A549 (cell line): ENCODE data around the gene PITPNC1. TPM values are rescaled to one million over a fixed set of nuclear protein-coding genes. Genes with fewer than 3 reads are reported as not detected.

ENCODE experiments used
- ATAC-seq, 2 experiments: fragments of 200-7000 bp in 1 of 2; fragments of >200 bp in 1 of 2; cut with Nextera tagmentation in 1 of 2; cut with Tn5 transposase in 1 of 2; 3 replicates each; pipeline versions ENCODE4 v1.8.0 to v1.9.1; 2018 to 2020; ENCODE audit warnings: mild to moderate bottlenecking in 1 of 2, moderate library complexity in 1 of 2
- CTCF ChIA-PET: fragments of 300-600 bp; sonication (Branson Sonifier 250); formaldehyde crosslinking; extraction: SDS; loops from one replicate; lab custom pipeline; 2021; ENCODE audit warnings: antibody characterized with exemption, inconsistent platforms; lab: Yijun Ruan, JAX
- POLR2A ChIA-PET: fragments of 350-600 bp; formaldehyde crosslinking; extraction: SDS; loops from one replicate; lab custom pipeline; 2021; ENCODE audit warnings: antibody characterized with exemption, inconsistent platforms; lab: Yijun Ruan, JAX
- DNase-seq, 2 experiments: peaks; one replicate each; pipeline versions ENCODE4 v3.0.0 to v3.0.0-alpha.2; 2011 to 2016; ENCODE audit warnings: low read depth in 1 of 2, low spot score in 1 of 2
- FAIRE-seq: peaks from 2 replicates; lab custom pipeline; 2011; peaks lifted over from hg19 to GRCh38; lab: Jason Lieb, UNC
- H3K27ac ChIP-seq, 2 experiments: fragments of >200 bp; sonication (Bioruptor Twin); formaldehyde crosslinking; 3 replicates each; pipeline ENCODE4 v1.5.1; 2016 to 2017
- H3K4me1 ChIP-seq: fragments of >200 bp; sonication (Bioruptor Twin); formaldehyde crosslinking; 3 replicates; pipeline ENCODE4 v1.6.1; 2016
- H3K4me2 ChIP-seq: fragments of >200 bp; sonication (Bioruptor Twin); formaldehyde crosslinking; 3 replicates; pipeline ENCODE4 v1.6.1; 2016
- H3K4me3 ChIP-seq: fragments of >200 bp; sonication (Bioruptor Twin); formaldehyde crosslinking; 3 replicates; pipeline ENCODE4 v1.5.1; 2016
- H3K9me3 ChIP-seq: fragments of >200 bp; sonication (Bioruptor Twin); formaldehyde crosslinking; 3 replicates; pipeline ENCODE4 v1.6.1; 2016
- ATOH8 ChIP-seq: fragments of 250-450 bp; sonication (Bioruptor Pico); IDR thresholded peaks from 2 replicates; pipeline ENCODE4 v1.5.0; 2020; ENCODE audit warnings: low read depth, mild to moderate bottlenecking, moderate library complexity
- CEBPB ChIP-seq, 2 experiments: fragments of >200 bp in 1 of 2; sonication (Bioruptor Twin) in 1 of 2; formaldehyde crosslinking in 1 of 2; IDR thresholded peaks; 2 replicates each; pipeline ENCODE4 v1.6.1; 2012 to 2016
- CHD2 ChIP-seq: fragments of 150-350 bp; IDR thresholded peaks from 2 replicates; pipeline ENCODE4 v1.6.1; 2014; ENCODE audit warnings: low read length; ENCODE audit not compliant: partially characterized antibody
- CHD4 ChIP-seq: fragments of 200-600 bp; sonication (generic); IDR thresholded peaks from 2 replicates; pipeline ENCODE4 v1.6.1; 2016; ENCODE audit warnings: antibody characterized with exemption, mild to moderate bottlenecking, borderline replicate concordance
- E2F6 ChIP-seq: IDR thresholded peaks from 2 replicates; pipeline ENCODE4 v1.6.1; 2012; ENCODE audit warnings: low read depth, borderline replicate concordance
- ELK1 ChIP-seq: fragments of 150-350 bp; IDR thresholded peaks from 2 replicates; pipeline ENCODE4 v1.6.1; 2014; ENCODE audit warnings: low read depth, mild to moderate bottlenecking, low read length
- FOSB ChIP-seq: fragments of 250-450 bp; sonication (Bioruptor Pico); IDR thresholded peaks from 2 replicates; pipeline ENCODE4 v1.5.0; 2020; ENCODE audit warnings: mild to moderate bottlenecking, moderate library complexity
- FOSL2 ChIP-seq, 2 experiments: fragments of 450-650 bp in 1 of 2; fragments of >200 bp in 1 of 2; sonication (Bioruptor Twin) in 1 of 2; formaldehyde crosslinking; IDR thresholded peaks; 2 replicates each; pipeline versions ENCODE4 v1.5.0 to v1.6.1; 2016 to 2020; ENCODE audit warnings: mild to moderate bottlenecking in 1 of 2, moderate library complexity in 1 of 2
- GATA3 ChIP-seq: IDR thresholded peaks from 2 replicates; pipeline ENCODE4 v1.6.1; 2012; ENCODE audit warnings: borderline replicate concordance
- HEYL ChIP-seq: fragments of 250-450 bp; sonication (Bioruptor Pico); IDR thresholded peaks from 2 replicates; pipeline ENCODE4 v1.8.0; 2021; ENCODE audit warnings: mild to moderate bottlenecking, moderate library complexity
- HMGXB4 ChIP-seq: fragments of 250-450 bp; sonication (Bioruptor Pico); IDR thresholded peaks from 2 replicates; pipeline ENCODE4 v1.5.0; 2021; ENCODE audit warnings: mild to moderate bottlenecking, moderate library complexity, borderline replicate concordance
- HOXB13 ChIP-seq: fragments of 250-450 bp; sonication (Bioruptor Pico); IDR thresholded peaks from 2 replicates; pipeline ENCODE4 v1.5.0; 2020; ENCODE audit warnings: low read depth, mild to moderate bottlenecking, moderate library complexity
- KDM1A ChIP-seq: fragments of 200-600 bp; sonication (generic); IDR thresholded peaks from 2 replicates; pipeline ENCODE4 v1.6.1; 2016; ENCODE audit warnings: low read depth, mild to moderate bottlenecking
- MAX ChIP-seq: IDR thresholded peaks from 2 replicates; pipeline ENCODE4 v1.6.1; 2012
- MYC ChIP-seq: IDR thresholded peaks from 2 replicates; pipeline ENCODE4 v1.6.1; 2012; ENCODE audit warnings: mild to moderate bottlenecking, inconsistent platforms, low read length, improper control_type of control experiment, borderline replicate concordance
- NFE2L2 ChIP-seq: fragments of 150-350 bp; conservative IDR thresholded peaks from 2 replicates; pipeline ENCODE4 v1.6.1; 2014; ENCODE audit warnings: low read length
- NPAS2 ChIP-seq: fragments of 250-450 bp; sonication (Bioruptor Pico); IDR thresholded peaks from 2 replicates; pipeline ENCODE4 v1.8.0; 2022; ENCODE audit warnings: mild to moderate bottlenecking, moderate library complexity, borderline replicate concordance
- PBX3 ChIP-seq: IDR thresholded peaks from 2 replicates; pipeline ENCODE4 v1.6.1; 2012
- POLR2A ChIP-seq: IDR thresholded peaks from 2 replicates; pipeline ENCODE4 v1.6.1; 2012; ENCODE audit warnings: mild to moderate bottlenecking, low read length
- POLR2AphosphoS2 ChIP-seq: conservative IDR thresholded peaks from 2 replicates; pipeline ENCODE4 v1.6.1; 2012; ENCODE audit warnings: low read length, improper control_type of control experiment, inconsistent platforms
- RCOR1 ChIP-seq: fragments of 150-350 bp; IDR thresholded peaks from 2 replicates; pipeline ENCODE4 v1.6.1; 2014; ENCODE audit warnings: antibody characterized with exemption, low read length, low read depth
- RFX5 ChIP-seq: fragments of 450-650 bp; IDR thresholded peaks from 2 replicates; pipeline ENCODE4 v1.7.1; 2014; ENCODE audit warnings: antibody characterized with exemption, mild to moderate bottlenecking, moderate library complexity
- RNF2 ChIP-seq: fragments of 200-600 bp; sonication (generic); IDR thresholded peaks from 2 replicates; pipeline ENCODE4 v1.6.1; 2016; ENCODE audit warnings: low read depth, mild to moderate bottlenecking, antibody characterized with exemption, moderate library complexity, borderline replicate concordance
- SMC3 ChIP-seq: fragments of >200 bp; sonication (Bioruptor Twin); formaldehyde crosslinking; IDR thresholded peaks from 3 replicates; pipeline ENCODE4 v1.6.1; 2018; ENCODE audit warnings: inconsistent platforms
- SREBF2 ChIP-seq: fragments of 450-650 bp; IDR thresholded peaks from 2 replicates; pipeline ENCODE4 v1.6.1; 2014; ENCODE audit warnings: mild to moderate bottlenecking, moderate library complexity
- ZC3H11A ChIP-seq: fragments of 450-650 bp; IDR thresholded peaks from 2 replicates; pipeline ENCODE4 v1.6.1; 2014; ENCODE audit warnings: antibody characterized with exemption, mild to moderate bottlenecking
- ZFP36 ChIP-seq: fragments of 450-650 bp; IDR thresholded peaks from 2 replicates; pipeline ENCODE4 v1.6.1; 2014; ENCODE audit warnings: borderline replicate concordance; ENCODE audit not compliant: partially characterized antibody
- ZNF302 ChIP-seq: fragments of 250-450 bp; sonication (Bioruptor Pico); IDR thresholded peaks from 2 replicates; pipeline ENCODE4 v1.9.0; 2021; ENCODE audit warnings: inconsistent platforms, mild to moderate bottlenecking, moderate library complexity
- ZSCAN20 ChIP-seq: fragments of 250-450 bp; sonication (Bioruptor Pico); IDR thresholded peaks from 2 replicates; pipeline ENCODE4 v1.8.0; 2022; ENCODE audit warnings: mild to moderate bottlenecking, moderate library complexity
- WGBS: methylation state at CpG from one replicate; pipeline ENCODE4 v1.1.6; 2017; ENCODE audit errors: missing lambda C conversion rate; 5-methylcytosine and 5-hydroxymethylcytosine counted together
- polyA plus RNA-seq, 4 experiments: library from polyadenylated mRNA; depleted of rRNA in 3 of 4; stranded (reverse); fragments of >200 nt; fragmentation: RNase III in 1 of 4; extraction: RNeasy Plus Mini Kit Qiagen cat#74134 plus additional on column Dnase treatment in 1 of 4; gene quantifications; 2 replicates in 3 of 4; 3 replicates in 1 of 4; pipeline ENCODE4 v1.2.3, GENCODE V29; 2011 to 2017

The PITPNC1 gene
- polyA plus RNA-seq, 2 of the 4 experiments (the other 2 are of a cell fraction) = 3.7 to 11.2 TPM

- TF ChIP-seq NPAS2 (CRISPR knock-in tag) (no peak), HEYL (no peak), ATOH8 (CRISPR knock-in tag) (no peak), CEBPB (IDR thresholded peaks at IDR 0.05) (no peak)
Measured at GRCh38 chr17:67511012-67511411, 133.9 kb downstream of the PITPNC1 start (continued).

GRCh38 chr17:67511804-67512203 lies 134.7 kb downstream of the PITPNC1 start:
- Histone ChIP-seq H3K9me3 (peaks cover 11% of the 10 kb centered on the region), H3K4me3 (no peak overlapping the region), H3K27ac (no peak overlapping the region), H3K4me2 (no peak overlapping the region), H3K4me1 (no peaks in the 10 kb centered on the region)
- 57% methylated on average over 2 of the region's 2 CpGs for WGBS
- no peak for DNase-seq
- ATAC-seq = no peak
- ChIA-PET POLR2A (no interaction called here), CTCF (interaction anchor here (0.6 to 1.4 kb wide), 7 partner anchors 12 to 559 kb away, joined by 3 to 5 read pairs (median 3); no protein-coding TSS in a partner anchor)
- TF ChIP-seq NFE2L2 = no peak
- TF ChIP-seq POLR2A = no peak
- no peak for TF ChIP-seq SREBF2
- TF ChIP-seq HOXB13 (CRISPR knock-in tag) = no peak
- no peak for TF ChIP-seq CHD2
- TF ChIP-seq FOSB (CRISPR knock-in tag) = no peak
- no peak for TF ChIP-seq RFX5
- no peak for TF ChIP-seq FOSL2 (IDR thresholded peaks at IDR 0.05)
- TF ChIP-seq FOSL2 (CRISPR knock-in tag; IDR thresholded peaks at IDR 0.05) = no peak
- no peak for TF ChIP-seq E2F6
- no peak for TF ChIP-seq POLR2AphosphoS2
- no peak for TF ChIP-seq ELK1
- no peak for TF ChIP-seq ZNF302 (CRISPR knock-in tag)
- TF ChIP-seq ZSCAN20 (CRISPR knock-in tag) = no peak
- TF ChIP-seq RNF2 = no peak
- TF ChIP-seq GATA3 = no peak
- TF ChIP-seq SMC3 = no peak
- TF ChIP-seq MYC = no peak
- TF ChIP-seq ATOH8 (CRISPR knock-in tag) = no peak
- TF ChIP-seq KDM1A = no peak
- FAIRE-seq = no peak

- Histone ChIP-seq H3K4me3 (no peak overlapping the region), H3K9me3 (peaks cover 9% of the 10 kb centered on the region; the same call in 2 of the 3 replicates), H3K4me2 (no peak overlapping the region), H3K27ac (no peak overlapping the region), H3K4me1 (no peaks in the 10 kb centered on the region)
- 45% methylated on average over 4 of the region's 4 CpGs for WGBS
- FAIRE-seq = no peak
- ATAC-seq = peak; percentile 35 to 38; a peak in 2 of 6 replicates
- CTCF ChIA-PET = interaction anchor here (1.2 to 1.3 kb wide), 2 partner anchors 14 to 115 kb away, joined by 3 read pairs; no protein-coding TSS in a partner anchor
- POLR2A ChIA-PET = no interaction called here
- no peak for TF ChIP-seq CHD4
- no peak for TF ChIP-seq ZNF302 (CRISPR knock-in tag)
- no peak for TF ChIP-seq PBX3
- TF ChIP-seq E2F6 = no peak
- no peak for TF ChIP-seq RCOR1
- no peak for TF ChIP-seq GATA3
- no peak for TF ChIP-seq ZC3H11A
- no peak for TF ChIP-seq ZFP36
- no peak for TF ChIP-seq MAX
- no peak for TF ChIP-seq HMGXB4 (CRISPR knock-in tag)
- no peak for DNase-seq
Measured at GRCh38 chr17:67514998-67515397, 137.9 kb downstream of the PITPNC1 start.
